Measurements from ENCODE around the gene EPS15.

- TF ChIP-seq MEF2A (IDR thresholded peaks at IDR 0.05; ENCODE audit: control insufficient read depth, low read depth, low read length), result no peak
- no peak for TF ChIP-seq SIN3A (IDR thresholded peaks at IDR 0.05; ENCODE audit: borderline replicate concordance in 2 of 2, control insufficient read depth in 1 of 2, low read depth in 2 of 2, low read length in 2 of 2)
- no peak for TF ChIP-seq TBL1XR1 (IDR thresholded peaks at IDR 0.05; ENCODE audit: low read length in 2 of 2)
- TF ChIP-seq JUN (IDR thresholded peaks at IDR 0.05; ENCODE audit: borderline replicate concordance, low read depth, low read length), result no peak
- no peak for TF ChIP-seq JUN (CRISPR knock-in tag; IDR thresholded peaks at IDR 0.05; ENCODE audit: borderline replicate concordance)
- TF ChIP-seq, protein P1, sequence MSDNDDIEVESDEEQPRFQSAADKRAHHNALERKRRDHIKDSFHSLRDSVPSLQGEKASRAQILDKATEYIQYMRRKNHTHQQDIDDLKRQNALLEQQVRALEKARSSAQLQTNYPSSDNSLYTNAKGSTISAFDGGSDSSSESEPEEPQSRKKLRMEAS (CRISPR knock-in tag; IDR thresholded peaks at IDR 0.05), result no peak
- TF ChIP-seq BHLHE40 (IDR thresholded peaks at IDR 0.05; ENCODE audit: low read length), result no peak
- no peak for TF ChIP-seq BCL6 (CRISPR knock-in tag; IDR thresholded peaks at IDR 0.05)
- no peak for TF ChIP-seq ZNF444 (CRISPR knock-in tag; IDR thresholded peaks at IDR 0.05)
- TF ChIP-seq, protein P2, sequence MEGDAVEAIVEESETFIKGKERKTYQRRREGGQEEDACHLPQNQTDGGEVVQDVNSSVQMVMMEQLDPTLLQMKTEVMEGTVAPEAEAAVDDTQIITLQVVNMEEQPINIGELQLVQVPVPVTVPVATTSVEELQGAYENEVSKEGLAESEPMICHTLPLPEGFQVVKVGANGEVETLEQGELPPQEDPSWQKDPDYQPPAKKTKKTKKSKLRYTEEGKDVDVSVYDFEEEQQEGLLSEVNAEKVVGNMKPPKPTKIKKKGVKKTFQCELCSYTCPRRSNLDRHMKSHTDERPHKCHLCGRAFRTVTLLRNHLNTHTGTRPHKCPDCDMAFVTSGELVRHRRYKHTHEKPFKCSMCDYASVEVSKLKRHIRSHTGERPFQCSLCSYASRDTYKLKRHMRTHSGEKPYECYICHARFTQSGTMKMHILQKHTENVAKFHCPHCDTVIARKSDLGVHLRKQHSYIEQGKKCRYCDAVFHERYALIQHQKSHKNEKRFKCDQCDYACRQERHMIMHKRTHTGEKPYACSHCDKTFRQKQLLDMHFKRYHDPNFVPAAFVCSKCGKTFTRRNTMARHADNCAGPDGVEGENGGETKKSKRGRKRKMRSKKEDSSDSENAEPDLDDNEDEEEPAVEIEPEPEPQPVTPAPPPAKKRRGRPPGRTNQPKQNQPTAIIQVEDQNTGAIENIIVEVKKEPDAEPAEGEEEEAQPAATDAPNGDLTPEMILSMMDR (IDR thresholded peaks at IDR 0.05 in 2 of 3, conservative IDR thresholded peaks at IDR 0.05 in 1 of 3; ENCODE audit: insufficient read depth in 2 of 3, low read depth in 1 of 3, low read length in 3 of 3), result no peak
- TF ChIP-seq HMGXB4 (CRISPR knock-in tag; IDR thresholded peaks at IDR 0.05), result no peak
Measured at GRCh38 chr1:51316846-51317120, 202.3 kb downstream of the EPS15 start.

All from K562 (cell line).